Thyroid gland (tissue), 4 donors: ENCODE measurements around the gene GLB1L. TPM values are rescaled to one million over a fixed set of nuclear protein-coding genes. Genes with fewer than 3 reads are reported as not detected.

Source experiments
- DNase-seq, 2 donors: peaks; one replicate each; pipeline ENCODE4 v3.0.0-alpha.2; 2019
- H3K27ac ChIP-seq, 3 donors: fragments of 200-600 bp; sonication (generic); 1 replicate in 2 of 3; 2 replicates in 1 of 3; pipeline ENCODE4 v1.5.1; 2016 to 2019; ENCODE audit warnings: mild to moderate bottlenecking in 1 of 3, moderate library complexity in 1 of 3
- H3K27me3 ChIP-seq: fragments of 200-600 bp; sonication (generic); one replicate; pipeline ENCODE4 v1.5.1; 2019
- H3K36me3 ChIP-seq, 2 donors: fragments of 200-600 bp; sonication (generic); one replicate each; pipeline ENCODE4 v1.5.1; 2016 to 2019
- H3K4me1 ChIP-seq, 2 donors: fragments of 200-600 bp; sonication (generic); one replicate each; pipeline ENCODE4 v1.5.1; 2017 to 2019
- H3K4me3 ChIP-seq, 3 donors: fragments of 200-600 bp; sonication (generic); replicated peaks in 1 of 3; 1 replicate in 2 of 3; 2 replicates in 1 of 3; pipeline ENCODE4 v1.5.1; 2016; ENCODE audit warnings: mild to moderate bottlenecking in 1 of 3
- H3K9me3 ChIP-seq: fragments of 200-600 bp; sonication (generic); one replicate; pipeline ENCODE4 v1.5.1; 2017
- CTCF ChIP-seq, 6 experiments: fragments of 200-600 bp in 3 of 6; fragments of 450-650 bp in 3 of 6; sonication (generic) in 3 of 6; IDR thresholded peaks; one replicate each; pipeline ENCODE4 v1.5.1; 2016 to 2019; ENCODE audit warnings: antibody characterized with exemption in 6 of 6, mild to moderate bottlenecking in 2 of 6, inconsistent platforms in 1 of 6, moderate library complexity in 1 of 6
- POLR2A ChIP-seq, 2 donors: fragments of 450-650 bp; IDR thresholded peaks; one replicate each; pipeline ENCODE4 v1.6.1; 2017; ENCODE audit warnings: antibody characterized with exemption in 2 of 2, mild to moderate bottlenecking in 2 of 2, moderate library complexity in 1 of 2
- WGBS, 2 donors: methylation state at CpG; one replicate each; pipeline ENCODE4 v1.1.5; 2017; 5-methylcytosine and 5-hydroxymethylcytosine counted together
- intact Hi-C: fragments of 100-400 bp; cut with DNase I; formaldehyde crosslinking; loops from one replicate; pipeline ENCODE4 v1.15.1; 2023
- total RNA-seq, 4 donors: library from RNA; depleted of rRNA; stranded (reverse); fragments of >200 nt; gene quantifications; one replicate each; pipeline ENCODE4 v1.2.3, GENCODE V29; 2016

GLB1L gene
- total RNA-seq, 4 donors from 2014 or later = 12.9 to 24.6 (median 14.9) TPM

DNA sequence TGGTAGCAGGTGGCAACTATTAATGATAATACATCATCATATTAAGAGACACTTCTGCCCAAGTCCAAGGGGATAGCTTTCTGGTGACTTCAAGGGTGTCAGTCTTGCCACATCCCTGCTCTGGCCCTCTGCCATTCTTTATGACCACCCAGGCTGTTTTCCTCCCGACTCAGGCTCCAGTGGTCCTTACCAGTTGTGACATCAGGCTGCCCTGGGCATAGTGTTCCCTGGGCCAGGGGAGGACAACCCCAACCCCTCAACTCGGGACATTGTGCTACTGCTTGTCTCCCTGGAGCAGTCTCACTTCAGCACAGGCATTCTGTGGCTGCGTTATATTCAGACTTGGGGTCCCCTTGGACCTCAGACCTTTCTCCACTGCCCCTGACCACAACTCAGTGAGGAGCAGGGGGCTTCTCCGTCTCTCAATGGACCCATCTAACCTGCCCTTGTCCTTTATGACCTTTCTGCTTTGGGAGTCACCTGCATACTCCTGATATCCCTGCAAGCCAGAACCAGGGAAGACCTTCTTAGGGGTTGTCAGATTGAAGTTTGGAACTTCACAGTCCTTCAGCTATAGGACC is 46.8 kb upstream of the GLB1L start:
- Histone ChIP-seq H3K9me3 (no peaks in the 10 kb centered on the region), H3K27ac (no peak overlapping the region), H3K4me3 (no peak overlapping the region), H3K36me3 (no peaks in the 10 kb centered on the region), H3K4me1 (peaks cover 4 to 21% of the 10 kb centered on the region in 2 donors), H3K27me3 (no peaks in the 10 kb centered on the region)
- no peak for TF ChIP-seq POLR2A (IDR thresholded peaks at IDR 0.05)
- TF ChIP-seq CTCF (IDR thresholded peaks at IDR 0.05) = no peak
- intact Hi-C loops = no loop called here
- DNase-seq = no peak
- 80 to 86% methylated on average over 4 of the region's 4 CpGs for WGBS, 2 donors

GRCh38 chr2:219291394-219291793 is 46.1 kb upstream of the GLB1L start:
- H3K36me3 ChIP-seq = no peaks in the 10 kb centered on the region
- H3K9me3 ChIP-seq = no peaks in the 10 kb centered on the region
- WGBS, 2 donors = 83 to 89% methylated on average over 7 of the region's 7 CpGs
- TF ChIP-seq CTCF (IDR thresholded peaks at IDR 0.05) = no peak
- TF ChIP-seq POLR2A (IDR thresholded peaks at IDR 0.05) = no peak
- H3K4me1 ChIP-seq = peaks cover 4 to 21% of the 10 kb centered on the region in 2 donors
- H3K4me3 ChIP-seq = no peak overlapping the region
- no peak for DNase-seq
- intact Hi-C loops = no loop called here
- no peaks in the 10 kb centered on the region for H3K27me3 ChIP-seq
- no peak overlapping the region for H3K27ac ChIP-seq

GRCh38 chr2:219290381-219291171 is 45.3 kb upstream of the GLB1L start:
- H3K27me3 ChIP-seq = no peaks in the 10 kb centered on the region
- whole genome bisulfite sequencing, 2 donors = 87 to 89% methylated on average over 16 of the region's 16 CpGs
- no peak overlapping the region for H3K27ac ChIP-seq
- peaks cover 0 to under 1% of the 10 kb centered on the region in 2 donors for H3K36me3 ChIP-seq
- H3K9me3 ChIP-seq = no peaks in the 10 kb centered on the region
- TF ChIP-seq CTCF (IDR thresholded peaks at IDR 0.05) (no peak), POLR2A (IDR thresholded peaks at IDR 0.05) (no peak)
- no peak overlapping the region for H3K4me3 ChIP-seq
- DNase-seq = no peak
- H3K4me1 ChIP-seq = peaks cover 4 to 21% of the 10 kb centered on the region in 2 donors
- intact Hi-C loops = no loop called here

- H3K36me3 ChIP-seq = peaks cover 5 to 9% of the 10 kb centered on the region in 2 donors
- peak overlapping the region in 2 of 3 donors; percentile 65 to 70 for H3K27ac ChIP-seq
- WGBS, 2 donors = 28 to 38% methylated on average over 11 to 16 of the region's 16 CpGs
- intact Hi-C loops = no loop called here
- peaks cover 0 to 16% of the 10 kb centered on the region in 2 donors for H3K4me1 ChIP-seq
- TF ChIP-seq CTCF (IDR thresholded peaks at IDR 0.05) = no peak
- no peak for TF ChIP-seq POLR2A (IDR thresholded peaks at IDR 0.05)
- H3K9me3 ChIP-seq = no peaks in the 10 kb centered on the region
- no peak overlapping the region for H3K4me3 ChIP-seq
- no peaks in the 10 kb centered on the region for H3K27me3 ChIP-seq
- DNase-seq = peak; percentile 79 to 81
These were observed 44.5 kb upstream of the GLB1L start for GRCh38 chr2:219289537-219290361.
